Motor neuron (in vitro differentiated cells): Measurements from ENCODE around the gene CYP2F1. TPM values are rescaled to one million over a fixed set of nuclear protein-coding genes. Genes with fewer than 3 reads are reported as not detected.
"Not testable (repeated sequence)": the region's sequence is repeated elsewhere in the genome, so short reads cannot be mapped to it uniquely, and the experiment has no call there.

ENCODE experiments used
- ATAC-seq, 8 experiments: fragments of 200-7000 bp; cut with Tn5 transposase; replicated peaks in 6 of 8; 2 replicates each; pipeline ENCODE4 v1.8.0; 2021; ENCODE audit warnings: mild to moderate bottlenecking in 8 of 8, moderate library complexity in 8 of 8
- H3K27ac ChIP-seq, 2 donors: fragments of 250-450 bp; sonication (Bioruptor Pico); 2 replicates each; pipeline ENCODE4 v1.9.0; 2021; ENCODE audit warnings: antibody characterized with exemption in 2 of 2, mild to moderate bottlenecking in 2 of 2, moderate library complexity in 1 of 2
- H3K4me1 ChIP-seq, 2 donors: fragments of 250-450 bp; sonication (Bioruptor Pico); replicated peaks in 1 of 2; 2 replicates each; pipeline ENCODE4 v1.6.1; 2021; ENCODE audit warnings: antibody characterized with exemption in 2 of 2, mild to moderate bottlenecking in 2 of 2, moderate library complexity in 1 of 2
- H3K4me3 ChIP-seq, 5 donors: fragments of 250-450 bp; sonication (Bioruptor Pico); 2 replicates each; pipeline ENCODE4 v1.9.0; 2021; ENCODE audit warnings: antibody characterized with exemption in 5 of 5, mild to moderate bottlenecking in 5 of 5, moderate library complexity in 4 of 5
- WGBS, 10 experiments: fragments of 450-650 bp; shearing (Covaris generic); methylation state at CpG; one replicate each; pipeline ENCODE4 v1.0.0; 2022; 5-methylcytosine and 5-hydroxymethylcytosine counted together
- in situ Hi-C, 9 experiments: fragments of 400-800 bp; cut with MboI; loops; one replicate each; pipeline ENCODE4 v1.15.0; 2021; ENCODE audit warnings: low sequenced_read_pairs in 9 of 9, low pct_unique_long_range_greater_than_20kb in 2 of 9; ENCODE audit not compliant: unreplicated experiment in 9 of 9
- total RNA-seq, 8 experiments: library from RNA; unstranded; fragments of 300-600 nt; gene quantifications; 2 replicates each; pipeline versions ENCODE4 v1.2.3 to v1.2.4, GENCODE V29; 2022

The CYP2F1 gene
- total RNA-seq, 8 experiments from 2014 or later: 0.18 to 4.2 (median 1.4) TPM; not detected in 3

- ATAC-seq: no peak
- in situ Hi-C loops: no loop called here
- 60 to 80% methylated on average over 1 of the region's 3 CpGs; no CpG with 5 or more reads in 8 of the 10 experiments for WGBS, 10 experiments
These were observed 19.0 kb downstream of the CYP2F1 start for GRCh38 chr19:41133260-41133659.

GRCh38 chr19:41134616-41135015 lies 20.4 kb downstream of the CYP2F1 start:
- in situ Hi-C loops: no loop called here
- ATAC-seq: no peak
- H3K4me1 ChIP-seq: peaks cover 0 to 3% of the 10 kb centered on the region in 2 donors
- no peak overlapping the region for H3K27ac ChIP-seq
- WGBS, 10 experiments: no CpG with 5 or more reads among the region's 20 CpGs
- H3K4me3 ChIP-seq: no peak overlapping the region

More at GRCh38 chr19:41133260-41133659, 19.0 kb downstream of the CYP2F1 start:
- H3K4me3 ChIP-seq: no peak overlapping the region
- no peak overlapping the region for H3K27ac ChIP-seq
- peaks cover 0 to 3% of the 10 kb centered on the region in 2 donors for H3K4me1 ChIP-seq

GRCh38 chr19:41135390-41136384 lies 21.5 kb downstream of the CYP2F1 start:
- in situ Hi-C loops, H3K4me1 ChIP-seq: not testable (repeated sequence)
- Histone ChIP-seq H3K4me3 (peak overlapping the region; percentile 33 to 57 (median 44)), H3K27ac (peak overlapping the region in 1 of 2 donors; percentile 63)
- WGBS, 10 experiments: 5% methylated on average over 10 of the region's 76 CpGs; no CpG with 5 or more reads in 9 of the 10 experiments
- ATAC-seq: peak; percentile 93 to 99 (median 96)

GRCh38 chr19:41136636-41137455 lies 22.6 kb downstream of the CYP2F1 start:
- peaks cover 0 to 3% of the 10 kb centered on the region in 2 donors for H3K4me1 ChIP-seq
- no peak for ATAC-seq
- no peak overlapping the region for H3K4me3 ChIP-seq
- H3K27ac ChIP-seq: no peak overlapping the region
- WGBS, 10 experiments: 87 to 100% (median 90%) methylated on average over 2 to 18 of the region's 31 CpGs; no CpG with 5 or more reads in 3 of the 10 experiments
- in situ Hi-C loops: no loop called here

GRCh38 chr19:41144403-41144802 lies 30.2 kb downstream of the CYP2F1 start:
- in situ Hi-C loops: no loop called here
- H3K4me3 ChIP-seq: no peak overlapping the region
- H3K27ac ChIP-seq: no peak overlapping the region
- 0 to 45% (median 39%) methylated on average over 1 to 7 of the region's 7 CpGs for WGBS, 10 experiments
- peak in 3 of 8 experiments; percentile 83 to 95 (median 93) for ATAC-seq
- H3K4me1 ChIP-seq: no peaks in the 10 kb centered on the region

- WGBS, 10 experiments: 82 to 100% (median 90%) methylated on average over 1 to 2 of the region's 2 CpGs; no CpG with 5 or more reads in 2 of the 10 experiments
- ATAC-seq: no peak
- H3K4me1 ChIP-seq: no peaks in the 10 kb centered on the region
- in situ Hi-C loops: no loop called here
- no peak overlapping the region for H3K27ac ChIP-seq
- no peak overlapping the region for H3K4me3 ChIP-seq
These were observed 35.6 kb downstream of the CYP2F1 start for GRCh38 chr19:41149831-41150230.

- ATAC-seq, H3K27ac ChIP-seq, H3K4me1 ChIP-seq, H3K4me3 ChIP-seq, in situ Hi-C loops: not testable (repeated sequence)
- WGBS, 10 experiments: 40 to 100% (median 80%) methylated on average over 1 to 6 of the region's 7 CpGs; no CpG with 5 or more reads in 1 of the 10 experiments
These were observed 36.8 kb downstream of the CYP2F1 start for GRCh38 chr19:41150986-41151385.

GRCh38 chr19:41154060-41154459 lies 39.8 kb downstream of the CYP2F1 start:
- in situ Hi-C loops: no loop called here
- no peaks in the 10 kb centered on the region for H3K4me1 ChIP-seq
- WGBS, 10 experiments: 82 to 100% (median 91%) methylated on average over 2 to 7 of the region's 7 CpGs; no CpG with 5 or more reads in 2 of the 10 experiments
- no peak overlapping the region for H3K27ac ChIP-seq
- no peak for ATAC-seq
- H3K4me3 ChIP-seq: no peak overlapping the region

- Histone ChIP-seq H3K27ac (no peak overlapping the region), H3K4me1 (no peaks in the 10 kb centered on the region), H3K4me3 (no peak overlapping the region)
- no peak for ATAC-seq
- in situ Hi-C loops: no loop called here
- 25 to 80% (median 73%) methylated on average over 1 to 2 of the region's 2 CpGs; no CpG with 5 or more reads in 5 of the 10 experiments for WGBS, 10 experiments
These were observed 42.0 kb downstream of the CYP2F1 start for GRCh38 chr19:41156207-41156606.

GRCh38 chr19:41159881-41160280 lies 45.6 kb downstream of the CYP2F1 start:
- ATAC-seq: no peak
- Histone ChIP-seq H3K4me3 (no peak overlapping the region), H3K27ac (no peak overlapping the region), H3K4me1 (no peaks in the 10 kb centered on the region)
- in situ Hi-C loops: no loop called here
- 56 to 100% (median 86%) methylated on average over 1 to 2 of the region's 2 CpGs; no CpG with 5 or more reads in 1 of the 10 experiments for WGBS, 10 experiments

- H3K4me3 ChIP-seq: no peak overlapping the region
- ATAC-seq: no peak
- H3K4me1 ChIP-seq: no peaks in the 10 kb centered on the region
- in situ Hi-C loops: no loop called here
- H3K27ac ChIP-seq: no peak overlapping the region
- WGBS, 10 experiments: 66 to 100% (median 84%) methylated on average over 1 to 5 of the region's 5 CpGs; no CpG with 5 or more reads in 2 of the 10 experiments
These were observed 47.7 kb downstream of the CYP2F1 start for GRCh38 chr19:41161903-41162302.

- H3K27ac ChIP-seq: no peak overlapping the region
- H3K4me1 ChIP-seq: no peaks in the 10 kb centered on the region
- no peak for ATAC-seq
- H3K4me3 ChIP-seq: no peak overlapping the region
- 17 to 100% (median 91%) methylated on average over 2 to 12 of the region's 14 CpGs; no CpG with 5 or more reads in 1 of the 10 experiments for WGBS, 10 experiments
- in situ Hi-C loops: no loop called here
These were observed 52.9 kb downstream of the CYP2F1 start for GRCh38 chr19:41166944-41167804.
